Urinary bladder (tissue), 4 donors: ENCODE data around the gene ADAMTSL3. TPM values are rescaled to one million over a fixed set of nuclear protein-coding genes. Genes with fewer than 3 reads are reported as not detected.

Experiments
- DNase-seq: peaks from one replicate; pipeline ENCODE4 v3.0.0-alpha.2; 2015; ENCODE audit errors: extremely low spot score
- H3K27ac ChIP-seq: one replicate; pipeline ENCODE4 v1.5.1; 2013; ENCODE audit warnings: low read depth, mild to moderate bottlenecking, moderate library complexity
- H3K36me3 ChIP-seq: one replicate; pipeline ENCODE4 v1.6.1; 2013; ENCODE audit warnings: mild to moderate bottlenecking, moderate library complexity; ENCODE audit not compliant: insufficient read depth
- H3K4me1 ChIP-seq: one replicate; pipeline ENCODE4 v1.6.1; 2013; ENCODE audit warnings: mild to moderate bottlenecking, moderate library complexity; ENCODE audit not compliant: insufficient read depth
- H3K4me3 ChIP-seq: one replicate; pipeline ENCODE4 v1.5.1; 2013; ENCODE audit warnings: low read depth, low read length
- WGBS: extraction: QIAGEN DNeasy Blood & Tissue Kit; methylation state at CpG from one replicate; pipeline ENCODE4 v1.1.7; 2013; 5-methylcytosine and 5-hydroxymethylcytosine counted together
- polyA plus RNA-seq: library from polyadenylated mRNA; stranded (reverse); fragments of 200-250 nt; gene quantifications from one replicate; pipeline ENCODE4 v1.2.3, GENCODE V29; 2013
- total RNA-seq: library from RNA; depleted of rRNA; stranded (reverse); fragments of >200 nt; gene quantifications from one replicate; pipeline ENCODE4 v1.2.3, GENCODE V29; 2014
- donor health status: healthy with polysubstance abuse.
- donor health status: healthy.

The ADAMTSL3 gene
- total and polyA plus RNA-seq, 2 donors, result 14.4 to 56.9 TPM

DNA sequence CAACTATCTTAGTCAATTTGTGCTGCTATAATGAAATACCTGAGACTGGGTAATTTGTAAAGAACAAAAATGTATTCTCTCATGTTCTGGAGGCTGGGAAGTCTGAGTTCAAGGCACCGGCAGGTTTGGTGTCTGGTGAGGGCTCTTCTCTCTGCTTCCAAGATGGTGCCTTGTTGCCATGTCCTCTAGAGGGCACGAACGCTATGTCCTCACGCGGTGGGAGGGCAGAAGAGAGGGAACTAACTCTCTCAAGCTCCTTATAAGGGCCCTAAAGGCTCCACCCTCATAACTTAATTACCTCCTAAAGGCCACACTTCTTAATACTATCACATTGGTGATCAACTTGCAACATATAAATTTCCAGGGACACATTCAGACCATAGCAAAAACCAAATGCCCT lies 108.4 kb downstream of the ADAMTSL3 start:
- no peak overlapping the region for H3K27ac ChIP-seq
- no peak for DNase-seq
- WGBS, result 97% methylated on average over 5 of the region's 5 CpGs
- no peak overlapping the region for H3K4me3 ChIP-seq
- no peaks in the 10 kb centered on the region for H3K4me1 ChIP-seq
- H3K36me3 ChIP-seq, result no peaks in the 10 kb centered on the region

GRCh38 chr15:83764201-83764838 lies 110.4 kb downstream of the ADAMTSL3 start:
- no peaks in the 10 kb centered on the region for H3K36me3 ChIP-seq
- H3K4me3 ChIP-seq, result no peak overlapping the region
- no peak for DNase-seq
- no peak overlapping the region for H3K27ac ChIP-seq
- no peaks in the 10 kb centered on the region for H3K4me1 ChIP-seq
- 58% methylated on average over 8 of the region's 8 CpGs for WGBS

- WGBS, result 60% methylated on average over 6 of the region's 6 CpGs
- no peak overlapping the region for H3K27ac ChIP-seq
- no peak for DNase-seq
These were observed 112.4 kb downstream of the ADAMTSL3 start for GRCh38 chr15:83766339-83766738.

DNA sequence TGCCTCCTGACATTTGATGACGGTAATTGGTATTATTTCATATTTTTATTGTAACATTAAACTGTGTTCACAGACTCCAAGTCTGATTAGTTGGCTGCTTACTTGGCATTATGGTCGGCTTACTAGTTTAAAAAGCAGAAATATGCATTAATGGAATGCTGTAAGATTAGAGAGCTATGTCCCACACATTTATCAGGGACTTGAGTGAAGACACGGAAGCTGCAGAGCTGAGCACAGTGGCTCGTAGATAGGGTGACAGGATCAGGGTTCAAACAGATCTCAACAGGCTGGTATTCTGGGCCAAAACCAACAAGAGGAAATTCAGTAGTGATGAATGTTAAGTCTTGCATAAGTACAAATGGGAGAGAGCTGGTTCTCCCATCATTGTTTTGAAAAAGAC lies 113.8 kb downstream of the ADAMTSL3 start:
- no peaks in the 10 kb centered on the region for H3K4me1 ChIP-seq
- no peaks in the 10 kb centered on the region for H3K36me3 ChIP-seq
- no peak overlapping the region for H3K27ac ChIP-seq
- no peak overlapping the region for H3K4me3 ChIP-seq
- DNase-seq, result no peak
- 74% methylated on average over 4 of the region's 4 CpGs for WGBS

More at GRCh38 chr15:83766339-83766738, 112.4 kb downstream of the ADAMTSL3 start:
- Histone ChIP-seq H3K4me3 (no peak overlapping the region), H3K4me1 (no peaks in the 10 kb centered on the region), H3K36me3 (no peaks in the 10 kb centered on the region)

DNA sequence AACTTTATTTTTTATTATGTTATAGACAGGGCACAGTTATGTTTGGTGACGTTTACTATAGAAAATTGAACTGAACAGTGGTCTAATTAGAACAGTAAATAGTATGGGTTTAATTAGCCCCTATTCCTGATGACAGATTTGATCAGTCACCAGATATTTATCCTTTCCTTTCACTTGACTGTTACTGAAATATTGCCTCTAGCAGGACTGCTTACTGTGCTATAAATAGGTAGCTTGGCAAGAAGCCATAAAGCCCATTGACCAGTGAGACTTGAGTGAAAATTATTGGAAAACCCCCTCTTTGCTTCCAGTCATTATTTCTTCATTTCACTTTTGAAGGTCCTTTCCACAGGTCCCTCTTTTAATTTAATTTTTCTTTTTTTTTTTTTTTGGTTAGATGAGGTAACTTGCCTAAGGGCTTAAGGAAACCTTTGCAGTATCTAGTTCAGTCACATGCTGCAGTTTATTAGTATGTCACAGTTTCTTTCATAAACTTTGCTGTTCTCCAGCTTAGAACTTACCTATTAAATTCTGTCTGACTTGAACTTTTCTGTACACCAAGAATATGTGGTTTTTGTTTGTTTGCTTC lies 115.6 kb downstream of the ADAMTSL3 start:
- H3K4me1 ChIP-seq, result no peaks in the 10 kb centered on the region
- no peak overlapping the region for H3K27ac ChIP-seq
- no peaks in the 10 kb centered on the region for H3K36me3 ChIP-seq
- WGBS, result 61% methylated on average over 1 of the region's 1 CpG
- H3K4me3 ChIP-seq, result no peak overlapping the region
- no peak for DNase-seq

DNA sequence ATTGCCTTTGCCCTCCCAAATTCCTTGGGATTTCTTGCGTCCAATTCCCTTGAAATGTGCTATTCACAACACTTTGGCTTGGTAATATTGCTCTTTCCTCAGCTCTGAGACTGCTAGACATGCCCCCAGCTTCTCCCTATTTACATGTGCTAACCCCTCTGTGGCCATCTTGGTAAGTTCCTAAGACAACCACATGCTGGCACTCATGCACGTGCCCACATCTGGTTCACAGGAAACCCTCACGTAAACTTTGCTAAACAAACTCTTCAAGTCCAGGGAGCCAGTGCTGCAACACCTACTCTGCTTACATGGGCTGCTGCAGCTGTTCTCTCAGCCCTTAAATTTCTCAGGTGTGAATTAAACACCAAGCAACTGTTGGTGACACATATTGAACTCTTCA lies 121.8 kb downstream of the ADAMTSL3 start:
- Histone ChIP-seq H3K4me1 (no peaks in the 10 kb centered on the region), H3K36me3 (no peaks in the 10 kb centered on the region), H3K27ac (no peak overlapping the region), H3K4me3 (no peak overlapping the region)
- no peak for DNase-seq
- 44% methylated on average over 3 of the region's 3 CpGs for WGBS

DNA sequence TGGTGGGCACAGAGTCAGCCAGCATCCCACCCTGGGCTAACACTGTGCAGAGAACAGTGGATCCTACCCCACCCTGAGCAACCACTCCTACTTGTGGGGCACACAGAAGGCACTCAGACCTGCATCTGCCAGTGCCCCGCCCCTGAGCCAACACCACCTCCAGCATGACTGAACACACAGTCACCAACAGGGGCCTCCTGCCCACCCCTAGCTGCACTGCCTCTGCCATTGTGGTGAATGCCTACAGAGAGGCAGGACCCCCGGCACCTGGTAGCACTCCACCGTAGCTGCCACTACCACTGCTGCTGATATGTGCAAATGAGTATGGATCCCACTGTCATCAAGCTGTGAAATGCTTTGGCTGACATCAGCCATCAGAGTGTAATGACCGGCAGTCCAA lies 123.1 kb downstream of the ADAMTSL3 start:
- no peak overlapping the region for H3K4me3 ChIP-seq
- WGBS, result 96% methylated on average over 4 of the region's 4 CpGs
- no peaks in the 10 kb centered on the region for H3K4me1 ChIP-seq
- no peak for DNase-seq
- no peak overlapping the region for H3K27ac ChIP-seq
- no peaks in the 10 kb centered on the region for H3K36me3 ChIP-seq

DNA sequence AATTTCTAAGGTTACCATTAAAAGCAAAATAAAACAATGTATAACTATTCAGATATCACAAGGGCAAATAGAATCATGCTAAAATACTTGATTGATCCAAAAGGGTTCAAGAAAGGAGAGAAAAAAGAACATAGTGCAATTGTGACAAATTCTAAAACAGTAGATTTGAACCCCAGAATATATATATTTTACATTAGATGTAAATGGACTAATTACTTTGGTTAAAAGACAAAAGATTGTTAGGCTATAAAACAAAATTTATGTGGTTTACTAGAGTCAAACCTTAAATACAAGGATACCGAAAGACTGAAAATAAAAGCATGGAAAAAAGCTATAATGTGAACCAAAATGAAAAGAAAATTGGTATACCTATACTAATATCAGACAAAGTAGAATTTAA lies 129.3 kb downstream of the ADAMTSL3 start:
- Histone ChIP-seq H3K36me3 (no peaks in the 10 kb centered on the region), H3K4me1 (no peaks in the 10 kb centered on the region), H3K4me3 (no peak overlapping the region), H3K27ac (no peak overlapping the region)
- 98% methylated on average over 1 of the region's 1 CpG for WGBS
- no peak for DNase-seq

DNA sequence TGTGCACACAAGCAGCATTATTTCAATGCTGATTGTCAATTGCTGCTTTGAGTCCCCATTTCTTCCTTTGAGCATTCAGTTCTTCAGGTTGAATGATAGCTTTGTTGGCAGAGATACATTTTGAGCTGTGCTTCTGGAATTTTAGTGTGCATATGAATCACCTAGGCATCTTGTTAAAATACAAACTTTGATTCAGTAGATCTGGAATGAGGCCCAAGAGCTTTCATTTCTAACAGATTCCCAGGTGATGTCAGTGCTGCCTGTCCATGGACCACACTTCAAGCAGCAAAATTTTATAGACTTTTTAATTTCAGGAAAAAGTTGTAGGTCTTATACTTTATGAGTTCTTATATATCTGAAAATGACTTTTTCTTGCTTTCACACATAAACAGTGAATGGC lies 131.1 kb downstream of the ADAMTSL3 start:
- H3K27ac ChIP-seq, result no peak overlapping the region
- DNase-seq, result no peak
- no peak overlapping the region for H3K4me3 ChIP-seq
- H3K4me1 ChIP-seq, result no peaks in the 10 kb centered on the region
- H3K36me3 ChIP-seq, result no peaks in the 10 kb centered on the region

GRCh38 chr15:83786336-83786735 lies 132.4 kb downstream of the ADAMTSL3 start:
- no peak for DNase-seq
- Histone ChIP-seq H3K4me3 (no peak overlapping the region), H3K27ac (no peak overlapping the region), H3K4me1 (no peaks in the 10 kb centered on the region), H3K36me3 (no peaks in the 10 kb centered on the region)
- 92% methylated on average over 5 of the region's 5 CpGs for WGBS

- H3K36me3 ChIP-seq, result no peaks in the 10 kb centered on the region
These were observed 139.1 kb downstream of the ADAMTSL3 start for GRCh38 chr15:83793069-83793468.

GRCh38 chr15:83794209-83794608 lies 140.3 kb downstream of the ADAMTSL3 start:
- WGBS, result 92% methylated on average over 1 of the region's 1 CpG
- DNase-seq, result no peak
- no peak overlapping the region for H3K27ac ChIP-seq
- H3K4me1 ChIP-seq, result no peaks in the 10 kb centered on the region
- H3K36me3 ChIP-seq, result no peaks in the 10 kb centered on the region
- no peak overlapping the region for H3K4me3 ChIP-seq

More at GRCh38 chr15:83793069-83793468, 139.1 kb downstream of the ADAMTSL3 start:
- no peak overlapping the region for H3K27ac ChIP-seq
- H3K4me3 ChIP-seq, result no peak overlapping the region
- DNase-seq, result no peak
- H3K4me1 ChIP-seq, result no peaks in the 10 kb centered on the region
- WGBS, result 94% methylated on average over 5 of the region's 5 CpGs

- H3K27ac ChIP-seq, result no peak overlapping the region
- H3K36me3 ChIP-seq, result no peaks in the 10 kb centered on the region
- no peak overlapping the region for H3K4me3 ChIP-seq
- H3K4me1 ChIP-seq, result no peaks in the 10 kb centered on the region
- DNase-seq, result no peak
- 85% methylated on average over 2 of the region's 2 CpGs for whole genome bisulfite sequencing
These were observed 155.4 kb downstream of the ADAMTSL3 start for GRCh38 chr15:83809345-83809744.

GRCh38 chr15:83810110-83810509 lies 156.2 kb downstream of the ADAMTSL3 start:
- 91% methylated on average over 3 of the region's 3 CpGs for WGBS
- Histone ChIP-seq H3K4me3 (no peak overlapping the region), H3K27ac (no peak overlapping the region), H3K36me3 (no peaks in the 10 kb centered on the region), H3K4me1 (no peaks in the 10 kb centered on the region)
- DNase-seq, result no peak
